ENCODE measurements around the gene SERPINB2.
"Not testable (repeated sequence)": the region's sequence is repeated elsewhere in the genome, so short reads cannot be mapped to it uniquely, and the experiment has no call there.

Gene SERPINB2

DNA sequence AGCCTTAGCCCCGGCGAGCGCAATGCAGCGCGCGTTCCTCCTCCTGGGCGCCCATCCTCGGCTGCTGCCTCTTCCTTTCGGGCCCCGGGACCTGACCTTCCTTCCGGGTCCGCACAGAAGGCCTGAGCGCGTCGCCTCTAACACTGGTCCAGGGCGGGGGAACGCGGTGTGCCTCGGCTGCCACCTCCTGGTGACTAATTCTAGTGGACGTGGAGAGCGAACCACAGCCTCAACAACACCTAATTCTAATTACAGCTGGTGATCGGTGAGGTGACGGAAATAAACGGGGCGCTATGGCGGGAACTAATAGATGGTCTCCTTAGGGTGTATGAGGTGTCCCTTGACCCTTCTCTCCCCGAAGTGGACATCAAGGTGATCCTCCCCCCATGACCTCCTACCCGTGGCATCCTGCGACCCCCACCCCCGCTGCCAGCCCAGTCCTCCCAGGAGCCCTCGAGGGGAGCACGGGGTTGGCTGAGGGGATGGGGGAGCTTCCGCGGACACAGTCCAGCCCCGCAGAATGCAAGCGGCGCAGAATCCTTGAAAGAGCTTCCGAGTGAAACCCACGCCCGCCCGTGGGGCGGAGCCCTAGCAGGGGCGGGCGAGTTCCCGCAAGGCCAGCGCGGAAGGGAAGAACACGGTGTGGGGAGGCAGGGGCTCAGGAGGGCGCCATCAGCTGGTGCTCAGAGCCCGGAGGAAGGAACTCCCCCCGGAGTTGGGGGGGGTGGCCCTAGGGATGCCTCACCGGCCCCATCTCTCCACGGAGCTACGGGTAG lies 48.8 kb downstream of the SERPINB2 start:
- no peaks in the 10 kb centered on the region for H3K4me1 ChIP-seq
- no peaks in the 10 kb centered on the region for H3K27me3 ChIP-seq (ENCODE audit: control insufficient read depth, insufficient read depth, low read length)
- no peak overlapping the region for H3K9ac ChIP-seq
- peak overlapping the region; percentile 87 for H3K4me2 ChIP-seq (ENCODE audit: low read length)
- TF ChIP-seq, protein P1, sequence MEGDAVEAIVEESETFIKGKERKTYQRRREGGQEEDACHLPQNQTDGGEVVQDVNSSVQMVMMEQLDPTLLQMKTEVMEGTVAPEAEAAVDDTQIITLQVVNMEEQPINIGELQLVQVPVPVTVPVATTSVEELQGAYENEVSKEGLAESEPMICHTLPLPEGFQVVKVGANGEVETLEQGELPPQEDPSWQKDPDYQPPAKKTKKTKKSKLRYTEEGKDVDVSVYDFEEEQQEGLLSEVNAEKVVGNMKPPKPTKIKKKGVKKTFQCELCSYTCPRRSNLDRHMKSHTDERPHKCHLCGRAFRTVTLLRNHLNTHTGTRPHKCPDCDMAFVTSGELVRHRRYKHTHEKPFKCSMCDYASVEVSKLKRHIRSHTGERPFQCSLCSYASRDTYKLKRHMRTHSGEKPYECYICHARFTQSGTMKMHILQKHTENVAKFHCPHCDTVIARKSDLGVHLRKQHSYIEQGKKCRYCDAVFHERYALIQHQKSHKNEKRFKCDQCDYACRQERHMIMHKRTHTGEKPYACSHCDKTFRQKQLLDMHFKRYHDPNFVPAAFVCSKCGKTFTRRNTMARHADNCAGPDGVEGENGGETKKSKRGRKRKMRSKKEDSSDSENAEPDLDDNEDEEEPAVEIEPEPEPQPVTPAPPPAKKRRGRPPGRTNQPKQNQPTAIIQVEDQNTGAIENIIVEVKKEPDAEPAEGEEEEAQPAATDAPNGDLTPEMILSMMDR (IDR thresholded peaks at IDR 0.05): peak; percentile 81
- peak overlapping the region; percentile 50 for H3K4me3 ChIP-seq (ENCODE audit: low read depth, low read length)
- peak overlapping the region; percentile 87 for H2AFZ ChIP-seq
- no peaks in the 10 kb centered on the region for H3K79me2 ChIP-seq
- H3K27ac ChIP-seq: no peak overlapping the region
- no peaks in the 10 kb centered on the region for H3K9me3 ChIP-seq (ENCODE audit: control insufficient read depth, low read length)
- H3K36me3 ChIP-seq (ENCODE audit: control insufficient read depth, insufficient read depth, low read length): no peaks in the 10 kb centered on the region

DNA sequence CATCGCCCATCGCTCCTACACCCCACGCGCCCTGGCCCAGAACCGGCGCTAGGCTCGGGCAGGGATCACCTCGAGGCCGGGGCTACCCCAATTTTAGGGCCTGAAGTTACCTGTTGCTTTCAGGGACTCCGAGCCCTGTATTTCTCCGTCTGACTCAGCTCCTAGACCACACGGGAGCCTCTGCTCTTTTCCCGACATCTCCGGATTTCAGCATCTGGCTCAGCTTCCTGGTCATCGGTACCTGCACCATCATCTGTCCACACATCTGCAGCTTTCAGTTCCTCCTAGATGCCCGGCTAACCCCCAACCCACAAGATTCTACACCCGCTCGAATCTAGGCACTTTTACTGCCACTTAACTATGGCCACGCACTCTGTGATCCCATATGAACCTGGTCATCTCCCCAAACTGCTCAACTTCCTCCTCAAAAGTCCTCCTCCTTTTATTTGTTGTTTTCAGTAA lies 49.5 kb downstream of the SERPINB2 start:
- Histone ChIP-seq H3K79me2 (no peaks in the 10 kb centered on the region), H2AFZ (peak overlapping the region; percentile 87), H3K27me3 (ENCODE audit: control insufficient read depth, insufficient read depth, low read length) (no peaks in the 10 kb centered on the region), H3K9me3 (ENCODE audit: control insufficient read depth, low read length) (no peaks in the 10 kb centered on the region), H3K36me3 (ENCODE audit: control insufficient read depth, insufficient read depth, low read length) (no peaks in the 10 kb centered on the region), H3K4me3 (ENCODE audit: low read depth, low read length) (no peak overlapping the region), H3K4me2 (ENCODE audit: low read length) (peak overlapping the region; percentile 87), H3K4me1 (no peaks in the 10 kb centered on the region), H3K9ac (no peak overlapping the region), H3K27ac (no peak overlapping the region)
- TF ChIP-seq, protein P1 (IDR thresholded peaks at IDR 0.05): no peak

DNA sequence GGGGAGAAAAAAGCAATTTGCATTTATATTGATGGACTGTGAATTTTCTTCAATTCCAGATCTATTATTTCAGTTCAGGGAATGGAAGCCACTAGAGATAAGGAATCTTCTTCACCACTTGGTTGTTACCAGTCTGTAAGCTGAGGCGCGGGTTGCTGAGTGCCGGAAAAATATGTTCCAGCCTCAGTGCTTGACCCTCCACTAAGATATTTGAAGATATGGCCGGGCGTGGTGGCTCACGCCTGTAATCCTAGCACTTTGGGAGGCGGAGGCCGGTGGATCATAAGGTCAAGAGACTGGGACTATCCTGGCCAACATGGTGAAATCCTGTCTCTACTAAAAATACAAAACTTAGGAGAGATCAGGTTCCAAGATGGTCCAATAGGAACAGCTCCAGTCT lies 52.5 kb downstream of the SERPINB2 start:
- H3K9ac ChIP-seq: no peak overlapping the region
- no peaks in the 10 kb centered on the region for H3K36me3 ChIP-seq (ENCODE audit: control insufficient read depth, insufficient read depth, low read length)
- TF ChIP-seq, protein P1 (IDR thresholded peaks at IDR 0.05): no peak
- no peaks in the 10 kb centered on the region for H3K27me3 ChIP-seq (ENCODE audit: control insufficient read depth, insufficient read depth, low read length)
- H3K4me3 ChIP-seq (ENCODE audit: low read depth, low read length): no peak overlapping the region
- H3K4me1 ChIP-seq: no peaks in the 10 kb centered on the region
- no peaks in the 10 kb centered on the region for H3K79me2 ChIP-seq
- H2AFZ ChIP-seq: no peak overlapping the region
- no peaks in the 10 kb centered on the region for H3K9me3 ChIP-seq (ENCODE audit: control insufficient read depth, low read length)
- no peak overlapping the region for H3K27ac ChIP-seq
- no peak overlapping the region for H3K4me2 ChIP-seq (ENCODE audit: low read length)

DNA sequence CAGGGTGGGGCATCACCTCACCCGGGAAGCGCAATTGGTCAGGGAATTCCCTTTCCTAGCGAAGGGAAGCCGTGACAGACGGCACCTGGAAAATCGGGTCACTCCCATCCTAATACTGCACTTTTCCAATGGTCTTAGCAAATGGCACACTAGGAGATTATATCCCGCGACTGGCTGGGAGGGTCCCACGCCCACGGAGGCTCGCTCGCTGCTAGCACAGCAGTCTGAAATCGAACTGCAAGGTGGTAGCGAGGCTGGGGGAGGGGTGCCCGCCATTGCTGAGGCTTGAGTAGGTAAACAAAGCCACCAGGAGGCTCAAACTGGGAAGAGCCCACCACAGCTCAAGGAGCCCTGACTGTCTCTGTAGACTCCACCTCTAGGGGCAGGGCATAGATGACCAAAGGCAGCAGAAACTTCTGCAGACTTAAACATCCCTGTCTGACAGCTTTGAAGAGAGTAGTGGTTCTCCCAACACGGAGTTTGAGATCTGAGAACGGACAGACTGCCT lies 53.1 kb downstream of the SERPINB2 start:
- H3K4me2 ChIP-seq (ENCODE audit: low read length); H2AFZ ChIP-seq; H3K27ac ChIP-seq; H3K4me3 ChIP-seq (ENCODE audit: low read depth, low read length); H3K4me1 ChIP-seq; H3K79me2 ChIP-seq; H3K9ac ChIP-seq; H3K36me3 ChIP-seq (ENCODE audit: control insufficient read depth, insufficient read depth, low read length); H3K9me3 ChIP-seq (ENCODE audit: control insufficient read depth, low read length); H3K27me3 ChIP-seq (ENCODE audit: control insufficient read depth, insufficient read depth, low read length): not testable (repeated sequence)

DNA sequence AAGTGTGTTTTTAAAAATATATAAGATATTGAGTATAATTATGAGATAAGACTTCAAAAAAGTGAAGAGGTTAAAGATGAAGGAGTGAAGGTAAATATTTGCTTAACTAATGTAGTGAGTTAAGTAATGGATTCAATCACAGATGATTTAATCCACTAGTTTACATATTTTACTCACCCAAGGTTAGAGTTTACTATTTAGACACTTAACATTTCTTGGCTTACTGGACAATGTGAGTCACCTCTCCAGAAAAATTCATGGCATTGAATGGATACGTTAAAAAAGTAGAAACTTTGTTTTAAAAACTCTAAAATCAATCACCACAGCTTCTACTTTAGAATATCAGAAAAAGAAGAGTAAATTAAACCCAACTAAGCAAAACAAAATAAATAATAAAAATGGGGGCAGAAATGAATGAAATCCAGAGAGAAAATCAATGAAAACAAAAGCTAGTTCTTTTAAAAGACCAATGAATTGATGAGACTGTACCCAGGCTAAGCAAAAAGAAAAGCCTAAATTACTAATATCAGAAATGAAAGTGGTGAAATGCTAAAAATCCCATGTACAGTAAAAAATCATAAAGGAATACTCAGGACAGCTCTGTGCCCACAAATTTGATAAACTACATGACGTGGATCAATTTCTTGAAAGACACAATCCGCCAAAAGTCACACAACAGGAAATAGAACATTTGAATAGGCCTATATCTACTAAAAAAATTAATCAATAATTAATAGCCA lies 59.7 kb downstream of the SERPINB2 start:
- TF ChIP-seq, protein P1 (IDR thresholded peaks at IDR 0.05): no peak
- Histone ChIP-seq H2AFZ (no peak overlapping the region), H3K4me1 (no peaks in the 10 kb centered on the region), H3K9me3 (ENCODE audit: control insufficient read depth, low read length) (no peaks in the 10 kb centered on the region), H3K27me3 (ENCODE audit: control insufficient read depth, insufficient read depth, low read length) (no peaks in the 10 kb centered on the region), H3K27ac (no peak overlapping the region), H3K4me2 (ENCODE audit: low read length) (no peak overlapping the region), H3K79me2 (no peaks in the 10 kb centered on the region), H3K4me3 (ENCODE audit: low read depth, low read length) (no peak overlapping the region), H3K9ac (no peak overlapping the region), H3K36me3 (ENCODE audit: control insufficient read depth, insufficient read depth, low read length) (no peaks in the 10 kb centered on the region)

Measured in parathyroid adenoma (tissue), 2 donors.